ENCODE data around the gene RNF213. TPM values are rescaled to one million over a fixed set of nuclear protein-coding genes. Genes with fewer than 3 reads are reported as not detected.

RNF213 gene
- total RNA-seq, 1 experiment from 2014 or later = 70.5 TPM

GRCh38 chr17:80220054-80220735, 40.5 kb upstream of the RNF213 start, which contains the start of the genes SGSH and SLC26A11 (continued):
- TF ChIP-seq ZBTB43 (CRISPR knock-in tag; IDR thresholded peaks at IDR 0.05) = peak; percentile 75; the same call in 1 of the 2 replicates
- TF ChIP-seq RELA (CRISPR knock-in tag; IDR thresholded peaks at IDR 0.05; ENCODE audit: borderline replicate concordance) = no peak
- no peak for TF ChIP-seq ATF2 (CRISPR knock-in tag; IDR thresholded peaks at IDR 0.05; ENCODE audit: borderline replicate concordance, low read depth)
- peak; percentile 58; the same call in 1 of the 2 replicates for TF ChIP-seq TEAD1 (CRISPR knock-in tag; IDR thresholded peaks at IDR 0.05)
- TF ChIP-seq NFATC4 (CRISPR knock-in tag; IDR thresholded peaks at IDR 0.05) = no peak
- no peak for TF ChIP-seq ZNF396 (CRISPR knock-in tag; IDR thresholded peaks at IDR 0.05; ENCODE audit: borderline replicate concordance)
- TF ChIP-seq ZNF317 (CRISPR knock-in tag; IDR thresholded peaks at IDR 0.05; ENCODE audit: borderline replicate concordance, low read depth) = peak; percentile 3; the same call in 1 of the 2 replicates
- no peak for TF ChIP-seq GRHL2 (CRISPR knock-in tag; IDR thresholded peaks at IDR 0.05; ENCODE audit: insufficient replicate concordance, severe bottlenecking)
- TF ChIP-seq IRF2 (CRISPR knock-in tag; IDR thresholded peaks at IDR 0.05; ENCODE audit: borderline replicate concordance, low read depth) = no peak; the same call in 1 of the 2 replicates
- TF ChIP-seq CBFB (CRISPR knock-in tag; IDR thresholded peaks at IDR 0.05; ENCODE audit: low read depth) = no peak
- no peak for TF ChIP-seq PRRX2 (CRISPR knock-in tag; IDR thresholded peaks at IDR 0.05)
- no peak for TF ChIP-seq HMGA2 (CRISPR knock-in tag; IDR thresholded peaks at IDR 0.05)
- TF ChIP-seq CREB1 (CRISPR knock-in tag; IDR thresholded peaks at IDR 0.05) = no peak
- no peak for TF ChIP-seq ZNF138 (CRISPR knock-in tag; conservative IDR thresholded peaks at IDR 0.05)
- TF ChIP-seq ELF4 (CRISPR knock-in tag; IDR thresholded peaks at IDR 0.05; ENCODE audit: low read depth) = no peak
- peak; percentile 96 for TF ChIP-seq USF2 (CRISPR knock-in tag; IDR thresholded peaks at IDR 0.05)
- no peak for TF ChIP-seq NR3C1 (CRISPR knock-in tag; conservative IDR thresholded peaks at IDR 0.05; ENCODE audit: low read depth)
- TF ChIP-seq ZNF232 (CRISPR knock-in tag; IDR thresholded peaks at IDR 0.05) = no peak
- TF ChIP-seq ZNF671 (CRISPR knock-in tag; IDR thresholded peaks at IDR 0.05) = no peak
- 0 out of 2 replicates have a peak, but pooled peaks have one; percentile 24 for TF ChIP-seq E2F4 (CRISPR knock-in tag; IDR thresholded peaks at IDR 0.05; ENCODE audit: borderline replicate concordance, low read depth)
- TF ChIP-seq ZNF423 (CRISPR knock-in tag; IDR thresholded peaks at IDR 0.05) = 0 out of 2 replicates have a peak, but pooled peaks have one; percentile 41
- no peak for TF ChIP-seq FOXJ3 (CRISPR knock-in tag; IDR thresholded peaks at IDR 0.05; ENCODE audit: borderline replicate concordance)
- no peak for TF ChIP-seq OVOL2 (CRISPR knock-in tag; IDR thresholded peaks at IDR 0.05; ENCODE audit: borderline replicate concordance)
- TF ChIP-seq SMAD4 (CRISPR knock-in tag; IDR thresholded peaks at IDR 0.05) = no peak
- peak; percentile 82; the same call in 1 of the 2 replicates for TF ChIP-seq ARID4B (CRISPR knock-in tag; IDR thresholded peaks at IDR 0.05; ENCODE audit: borderline replicate concordance)
- TF ChIP-seq ZNF512 (CRISPR knock-in tag; IDR thresholded peaks at IDR 0.05; ENCODE audit: borderline replicate concordance) = no peak
- TF ChIP-seq ZSCAN18 (CRISPR knock-in tag; IDR thresholded peaks at IDR 0.05) = no peak

Measured in WTC11 (cell line).